GM13976 (cell line): ENCODE results near the gene TUBB2A.

ENCODE experiments used
- DNase-seq: peaks from one replicate; pipeline ENCODE4 v3.0.0; 2012; ENCODE audit warnings: low spot score
- CTCF ChIP-seq: IDR thresholded peaks from 2 replicates; pipeline ENCODE4 v1.5.1; 2012; ENCODE audit warnings: borderline replicate concordance, mild to moderate bottlenecking; ENCODE audit not compliant: insufficient read depth; ENCODE audit errors: extremely low read depth, missing control alignments, control extremely low read depth
- in situ Hi-C: fragments of 300-500 bp; cut with MboI; formaldehyde crosslinking; loops from one replicate; pipeline ENCODE4 v1.12.0; 2022; ENCODE audit warnings: low sequenced_read_pairs, mixed read lengths, inconsistent platforms; ENCODE audit not compliant: unreplicated experiment

TUBB2A gene

GRCh38 chr6:3122823-3123182, 34.5 kb downstream of the TUBB2A start:
- no peak for DNase-seq
- in situ Hi-C loops: no loop called here
- TF ChIP-seq CTCF: no peak

GRCh38 chr6:3120765-3121089, 36.6 kb downstream of the TUBB2A start:
- TF ChIP-seq CTCF: no peak
- DNase-seq: no peak
- in situ Hi-C loops: no loop called here

GRCh38 chr6:3119040-3119723, 38.2 kb downstream of the TUBB2A start:
- DNase-seq: no peak
- in situ Hi-C loops: no loop called here
- TF ChIP-seq CTCF: no peak

- DNase-seq: peak; percentile 100
- in situ Hi-C loops: no loop called here
These were observed 38.8 kb downstream of the TUBB2A start, which contains the start of gene BPHL for GRCh38 chr6:3118353-3119039. Gene BPHL (plus strand): TSS chr6:3118711. CDS start chr6:3118741, 30 bp downstream.

GRCh38 chr6:3117912-3118352, 39.4 kb downstream of the TUBB2A start:
- DNase-seq: no peak
- in situ Hi-C loops: no loop called here
- no peak for TF ChIP-seq CTCF

More at GRCh38 chr6:3118353-3119039, 38.8 kb downstream of the TUBB2A start, which contains the start of gene BPHL:
- TF ChIP-seq CTCF: no peak

- no peak for TF ChIP-seq CTCF
- no peak for DNase-seq
- in situ Hi-C loops: no loop called here
These were observed 43.0 kb downstream of the TUBB2A start for GRCh38 chr6:3114377-3114776.
